Gastrocnemius medialis (tissue), 4 donors: Measurements from ENCODE around the gene STAC2.

ENCODE experiments used
- POLR2A ChIP-seq, 2 donors: fragments of 450-650 bp; IDR thresholded peaks; one replicate each; pipeline ENCODE4 v1.6.1; 2017; ENCODE audit warnings: antibody characterized with exemption in 2 of 2, mild to moderate bottlenecking in 2 of 2, moderate library complexity in 2 of 2
- TF ChIP-seq, protein P1 (sequence below), 5 experiments: fragments of 450-650 bp in 3 of 5; fragments of 200-600 bp in 2 of 5; sonication (generic) in 2 of 5; IDR thresholded peaks in 4 of 5; conservative IDR thresholded peaks in 1 of 5; 1 replicate in 4 of 5; 2 replicates in 1 of 5; pipeline ENCODE4 v1.5.1; 2016 to 2019; ENCODE audit warnings: antibody characterized with exemption in 5 of 5, mild to moderate bottlenecking in 3 of 5, moderate library complexity in 3 of 5

DNA sequence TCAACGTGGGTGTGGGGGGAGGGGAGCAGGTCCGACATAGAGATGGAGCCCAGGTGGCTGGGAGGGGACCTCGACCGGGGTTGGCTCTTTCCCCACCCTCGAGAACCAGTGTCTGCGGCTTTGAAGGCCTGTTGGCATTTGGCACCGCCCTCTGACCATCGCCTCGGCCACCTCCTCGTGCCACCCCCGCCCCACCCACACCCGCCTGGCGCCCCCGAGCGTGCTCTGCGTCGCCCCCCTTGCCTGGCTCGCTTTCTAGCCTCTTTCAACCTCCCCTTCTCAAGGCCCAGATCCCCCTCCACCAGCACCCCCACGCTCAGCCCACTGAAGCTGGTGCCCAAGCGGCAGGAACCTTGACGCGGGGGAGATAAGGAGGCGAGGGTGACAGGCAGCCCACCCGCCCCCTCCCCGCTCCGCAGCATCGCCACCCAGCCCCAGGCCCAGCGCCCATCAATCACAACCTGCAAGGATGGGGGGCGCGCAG is 28.9 kb downstream of the STAC2 start:
- TF ChIP-seq, protein P1, sequence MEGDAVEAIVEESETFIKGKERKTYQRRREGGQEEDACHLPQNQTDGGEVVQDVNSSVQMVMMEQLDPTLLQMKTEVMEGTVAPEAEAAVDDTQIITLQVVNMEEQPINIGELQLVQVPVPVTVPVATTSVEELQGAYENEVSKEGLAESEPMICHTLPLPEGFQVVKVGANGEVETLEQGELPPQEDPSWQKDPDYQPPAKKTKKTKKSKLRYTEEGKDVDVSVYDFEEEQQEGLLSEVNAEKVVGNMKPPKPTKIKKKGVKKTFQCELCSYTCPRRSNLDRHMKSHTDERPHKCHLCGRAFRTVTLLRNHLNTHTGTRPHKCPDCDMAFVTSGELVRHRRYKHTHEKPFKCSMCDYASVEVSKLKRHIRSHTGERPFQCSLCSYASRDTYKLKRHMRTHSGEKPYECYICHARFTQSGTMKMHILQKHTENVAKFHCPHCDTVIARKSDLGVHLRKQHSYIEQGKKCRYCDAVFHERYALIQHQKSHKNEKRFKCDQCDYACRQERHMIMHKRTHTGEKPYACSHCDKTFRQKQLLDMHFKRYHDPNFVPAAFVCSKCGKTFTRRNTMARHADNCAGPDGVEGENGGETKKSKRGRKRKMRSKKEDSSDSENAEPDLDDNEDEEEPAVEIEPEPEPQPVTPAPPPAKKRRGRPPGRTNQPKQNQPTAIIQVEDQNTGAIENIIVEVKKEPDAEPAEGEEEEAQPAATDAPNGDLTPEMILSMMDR (IDR thresholded peaks at IDR 0.05 in 4 of 5, conservative IDR thresholded peaks at IDR 0.05 in 1 of 5): no peak
- no peak for TF ChIP-seq POLR2A (IDR thresholded peaks at IDR 0.05)
